ENCODE measurements around the gene BDH1.
"Not testable (repeated sequence)": the region's sequence is repeated elsewhere in the genome, so short reads cannot be mapped to it uniquely, and the experiment has no call there.

BDH1 gene

DNA sequence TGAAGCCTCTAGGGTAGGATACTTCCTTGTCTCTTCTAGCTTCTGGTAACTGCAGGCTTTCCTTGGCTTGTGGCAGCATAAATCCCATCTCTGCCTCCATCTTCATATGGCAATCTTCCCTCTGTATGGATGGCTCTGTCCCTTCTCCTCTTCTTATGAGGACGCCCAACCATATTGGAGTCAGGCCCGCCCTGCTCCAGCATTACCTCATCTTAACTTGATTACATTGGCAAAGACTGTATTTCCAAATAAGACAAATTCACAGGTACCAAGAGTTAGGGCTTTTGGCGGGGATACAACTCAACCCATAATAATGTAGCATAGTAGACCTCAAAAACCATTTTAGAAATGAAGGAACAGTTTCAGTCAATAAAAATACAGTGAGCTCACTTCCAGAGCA, 75.4 kb downstream of the BDH1 start:
- no peak for DNase-seq (ENCODE audit: extremely low read depth, insufficient read length)
- Histone ChIP-seq H3K4me3 (replicated peaks; ENCODE audit: low read depth, low read length) (no peak overlapping the region), H3K36me3 (ENCODE audit: control insufficient read depth, insufficient read depth, low read length) (no peaks in the 10 kb centered on the region), H3K27me3 (replicated peaks; ENCODE audit: control insufficient read depth, insufficient read depth, low read length) (no peaks in the 10 kb centered on the region; the same call in 1 of the 2 replicates)
- TF ChIP-seq, protein P1, sequence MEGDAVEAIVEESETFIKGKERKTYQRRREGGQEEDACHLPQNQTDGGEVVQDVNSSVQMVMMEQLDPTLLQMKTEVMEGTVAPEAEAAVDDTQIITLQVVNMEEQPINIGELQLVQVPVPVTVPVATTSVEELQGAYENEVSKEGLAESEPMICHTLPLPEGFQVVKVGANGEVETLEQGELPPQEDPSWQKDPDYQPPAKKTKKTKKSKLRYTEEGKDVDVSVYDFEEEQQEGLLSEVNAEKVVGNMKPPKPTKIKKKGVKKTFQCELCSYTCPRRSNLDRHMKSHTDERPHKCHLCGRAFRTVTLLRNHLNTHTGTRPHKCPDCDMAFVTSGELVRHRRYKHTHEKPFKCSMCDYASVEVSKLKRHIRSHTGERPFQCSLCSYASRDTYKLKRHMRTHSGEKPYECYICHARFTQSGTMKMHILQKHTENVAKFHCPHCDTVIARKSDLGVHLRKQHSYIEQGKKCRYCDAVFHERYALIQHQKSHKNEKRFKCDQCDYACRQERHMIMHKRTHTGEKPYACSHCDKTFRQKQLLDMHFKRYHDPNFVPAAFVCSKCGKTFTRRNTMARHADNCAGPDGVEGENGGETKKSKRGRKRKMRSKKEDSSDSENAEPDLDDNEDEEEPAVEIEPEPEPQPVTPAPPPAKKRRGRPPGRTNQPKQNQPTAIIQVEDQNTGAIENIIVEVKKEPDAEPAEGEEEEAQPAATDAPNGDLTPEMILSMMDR (IDR thresholded peaks at IDR 0.05; ENCODE audit: insufficient read depth, low read length, poor library complexity, severe bottlenecking), result no peak

DNA sequence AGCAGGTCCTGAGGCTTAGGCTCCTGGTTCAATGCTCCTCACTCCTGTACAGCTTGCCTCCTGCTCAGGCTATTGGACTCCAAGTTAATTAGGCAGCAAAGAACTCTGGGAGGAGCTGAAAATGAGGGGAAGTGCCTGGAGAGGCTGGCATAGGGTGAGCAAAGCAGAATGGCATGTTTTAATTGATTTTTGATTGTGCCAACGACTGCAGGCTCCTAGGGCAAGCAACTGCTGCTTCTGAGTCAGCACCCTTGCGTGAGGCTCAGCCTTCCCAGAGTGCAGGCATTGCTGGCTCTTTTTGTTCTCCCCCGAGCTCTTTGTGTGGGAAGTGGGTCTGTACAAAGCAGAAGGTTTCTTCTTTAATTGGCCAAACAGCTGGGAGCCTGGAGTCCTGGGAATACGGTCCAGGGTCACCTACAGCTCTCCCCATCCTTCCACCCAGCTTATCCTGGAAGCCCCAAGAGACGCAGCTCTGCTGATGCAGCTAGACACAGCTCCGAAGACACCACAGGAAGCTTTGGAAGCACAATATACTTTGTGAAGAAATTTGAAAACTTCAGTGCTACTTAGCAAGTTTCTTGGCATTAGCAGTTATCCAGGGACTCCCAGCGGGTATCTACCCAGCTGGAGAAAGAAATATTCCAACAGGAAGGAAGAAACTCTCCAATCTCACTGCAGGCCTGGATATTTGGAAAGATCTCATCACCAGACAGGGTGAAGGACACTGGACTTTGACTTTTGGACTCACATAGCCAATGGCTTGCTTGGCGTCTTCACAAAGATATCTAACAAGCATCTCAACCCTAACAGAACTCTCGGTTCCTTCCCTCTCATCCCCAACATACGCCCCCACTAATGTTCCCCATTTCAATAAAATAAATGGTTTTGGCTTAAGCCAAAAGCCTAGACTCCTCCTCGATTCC, 76.8 kb downstream of the BDH1 start:
- H3K4me3 ChIP-seq (replicated peaks; ENCODE audit: low read depth, low read length), result no peak overlapping the region
- H3K36me3 ChIP-seq (ENCODE audit: control insufficient read depth, insufficient read depth, low read length), result no peaks in the 10 kb centered on the region
- TF ChIP-seq, protein P1 (IDR thresholded peaks at IDR 0.05; ENCODE audit: insufficient read depth, low read length, poor library complexity, severe bottlenecking), result no peak
- no peak for DNase-seq (ENCODE audit: extremely low read depth, insufficient read length)
- H3K27me3 ChIP-seq (replicated peaks; ENCODE audit: control insufficient read depth, insufficient read depth, low read length), result no peaks in the 10 kb centered on the region

DNA sequence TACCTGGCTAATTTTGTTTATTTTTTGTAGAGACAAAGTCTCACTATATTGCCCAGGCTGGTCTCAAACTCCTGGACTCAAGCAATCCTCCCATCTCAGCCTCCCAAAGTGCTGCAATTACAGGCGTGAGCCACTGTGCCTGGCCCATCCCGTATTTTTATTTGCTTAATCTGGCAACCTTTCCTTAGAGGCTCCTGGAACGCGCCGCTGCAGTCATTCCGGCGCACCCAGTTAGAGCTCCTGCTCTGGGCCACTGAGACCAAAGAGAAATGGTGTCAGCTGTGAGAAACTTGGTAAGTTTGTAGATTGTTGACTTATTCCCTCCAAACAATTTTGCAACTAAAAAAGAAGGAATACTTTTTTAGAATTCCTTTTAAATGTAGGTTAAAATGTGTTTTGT, 78.0 kb downstream of the BDH1 start:
- H3K36me3 ChIP-seq (ENCODE audit: control insufficient read depth, insufficient read depth, low read length); H3K27me3 ChIP-seq (replicated peaks; ENCODE audit: control insufficient read depth, insufficient read depth, low read length): not testable (repeated sequence)

DNA sequence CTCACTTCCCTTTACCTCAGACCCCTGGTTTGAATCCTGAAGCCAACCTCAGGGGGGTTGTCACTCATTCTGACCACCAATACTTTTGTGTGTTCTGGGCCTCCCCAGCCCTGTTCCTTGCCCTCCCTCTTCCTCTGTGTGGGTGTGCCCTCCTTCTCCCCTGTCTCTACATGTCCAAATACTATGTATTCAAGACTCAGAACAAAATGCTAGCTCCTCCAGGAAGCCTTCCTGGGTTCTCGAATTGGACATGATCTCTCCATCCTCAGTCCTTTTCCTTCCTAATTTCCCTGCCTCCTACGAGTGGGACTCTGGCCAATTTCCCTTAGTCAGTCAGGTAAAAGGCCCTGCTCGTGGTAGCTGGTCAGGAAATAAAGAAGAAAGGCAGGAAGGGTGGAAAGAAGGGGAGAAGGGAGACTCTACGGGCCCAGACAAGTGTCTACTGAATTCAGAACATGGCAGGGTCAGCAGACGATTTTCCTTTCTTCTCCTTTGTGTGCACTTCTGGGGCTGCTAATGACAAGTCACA, 79.7 kb downstream of the BDH1 start:
- DNase-seq (ENCODE audit: extremely low read depth, insufficient read length), result no peak
- no peak overlapping the region for H3K4me3 ChIP-seq (replicated peaks; ENCODE audit: low read depth, low read length)
- no peaks in the 10 kb centered on the region for H3K27me3 ChIP-seq (replicated peaks; ENCODE audit: control insufficient read depth, insufficient read depth, low read length)

More for the DNA sequence above, 78.0 kb downstream of the BDH1 start:
- not testable (repeated sequence) for H3K4me3 ChIP-seq (replicated peaks; ENCODE audit: low read depth, low read length); DNase-seq (ENCODE audit: extremely low read depth, insufficient read length)

DNA sequence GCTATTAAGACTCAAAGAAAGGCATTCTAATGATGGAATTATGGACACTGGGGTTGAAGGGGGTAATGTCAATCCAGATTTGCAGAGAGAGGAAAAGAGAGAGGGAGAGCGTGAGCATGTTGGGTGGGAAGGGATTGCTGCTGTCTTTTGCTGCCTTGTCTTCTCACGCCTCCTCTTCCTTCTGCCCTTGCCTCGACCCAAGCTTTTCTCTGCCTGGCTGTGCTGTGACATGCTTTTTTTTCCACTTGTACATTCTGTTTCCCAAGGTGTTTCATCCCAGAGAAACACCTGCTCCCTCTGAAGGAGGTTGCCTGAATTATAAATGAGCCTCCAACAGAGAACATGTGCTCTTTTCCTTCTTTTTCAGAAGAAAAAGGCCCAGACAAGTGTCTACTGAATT, 80.3 kb downstream of the BDH1 start:
- no peak overlapping the region for H3K4me3 ChIP-seq (replicated peaks; ENCODE audit: low read depth, low read length)
- TF ChIP-seq, protein P1 (IDR thresholded peaks at IDR 0.05; ENCODE audit: insufficient read depth, low read length, poor library complexity, severe bottlenecking), result no peak
- no peak for DNase-seq (ENCODE audit: extremely low read depth, insufficient read length)

More for the DNA sequence above, 79.7 kb downstream of the BDH1 start:
- no peaks in the 10 kb centered on the region for H3K36me3 ChIP-seq (ENCODE audit: control insufficient read depth, insufficient read depth, low read length)
- TF ChIP-seq, protein P1 (IDR thresholded peaks at IDR 0.05; ENCODE audit: insufficient read depth, low read length, poor library complexity, severe bottlenecking), result no peak

DNA sequence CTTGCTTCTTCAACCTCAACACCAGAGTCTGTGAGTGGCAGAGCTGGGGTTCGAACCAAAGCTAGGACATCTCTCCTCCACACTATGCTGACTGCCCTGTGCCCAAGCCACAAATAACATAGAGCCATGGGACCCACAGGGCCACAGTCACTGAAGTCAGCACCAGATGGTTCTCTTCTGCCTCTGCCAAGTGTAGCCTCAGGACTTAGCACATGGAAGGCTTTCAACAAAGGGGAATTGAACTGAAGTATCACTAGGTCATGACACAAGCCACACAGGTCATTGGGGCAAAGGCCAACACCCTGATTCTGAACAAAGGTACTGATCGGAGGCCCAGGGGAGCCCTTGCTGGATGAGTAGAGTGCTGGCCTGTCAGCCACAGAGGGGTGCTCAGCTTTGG, 83.6 kb downstream of the BDH1 start:
- Histone ChIP-seq H3K27me3 (replicated peaks; ENCODE audit: control insufficient read depth, insufficient read depth, low read length) (no peaks in the 10 kb centered on the region), H3K36me3 (ENCODE audit: control insufficient read depth, insufficient read depth, low read length) (no peaks in the 10 kb centered on the region), H3K4me3 (replicated peaks; ENCODE audit: low read depth, low read length) (no peak overlapping the region)
- no peak for DNase-seq (ENCODE audit: extremely low read depth, insufficient read length)
- TF ChIP-seq, protein P1 (IDR thresholded peaks at IDR 0.05; ENCODE audit: insufficient read depth, low read length, poor library complexity, severe bottlenecking), result no peak

More for the DNA sequence above, 80.3 kb downstream of the BDH1 start:
- H3K36me3 ChIP-seq (ENCODE audit: control insufficient read depth, insufficient read depth, low read length), result no peaks in the 10 kb centered on the region
- H3K27me3 ChIP-seq (replicated peaks; ENCODE audit: control insufficient read depth, insufficient read depth, low read length), result no peaks in the 10 kb centered on the region

Measured in GM06990 (cell line).